RWPE2 (cell line): ENCODE results near the gene TMEM252.

Experiments
- ATAC-seq: fragments of 200-7000 bp; cut with Tn5 transposase; 3 replicates; pipeline ENCODE4 v1.9.1; 2021; ENCODE audit warnings: low read depth
- DNase-seq: peaks from one replicate; pipeline ENCODE4 v3.0.0-alpha.2; 2020; ENCODE audit warnings: low spot score
- H3K27ac ChIP-seq: fragments of 450-650 bp; 2 replicates; pipeline ENCODE4 v1.5.1; 2017; ENCODE audit warnings: mild to moderate bottlenecking; ENCODE audit not compliant: poor library complexity, severe bottlenecking
- H3K27me3 ChIP-seq: fragments of 250-450 bp; sonication (Bioruptor Pico); 2 replicates; pipeline ENCODE4 v1.5.1; 2021; ENCODE audit warnings: mild to moderate bottlenecking, moderate library complexity; ENCODE audit not compliant: insufficient read depth, poor library complexity, severe bottlenecking
- H3K36me3 ChIP-seq: fragments of 250-450 bp; sonication (Bioruptor Pico); 2 replicates; pipeline ENCODE4 v1.5.1; 2020; ENCODE audit warnings: low read depth, mild to moderate bottlenecking, moderate library complexity
- H3K4me1 ChIP-seq: fragments of 250-450 bp; sonication (Bioruptor Pico); 2 replicates; pipeline ENCODE4 v1.5.1; 2021; ENCODE audit warnings: mild to moderate bottlenecking, moderate library complexity; ENCODE audit not compliant: insufficient read depth, poor library complexity, severe bottlenecking
- H3K4me3 ChIP-seq: fragments of 250-450 bp; sonication (Bioruptor Pico); 2 replicates; pipeline ENCODE4 v1.5.1; 2021; ENCODE audit warnings: mild to moderate bottlenecking, moderate library complexity; ENCODE audit not compliant: severe bottlenecking
- H3K9me3 ChIP-seq: fragments of 250-450 bp; sonication (Bioruptor Pico); 2 replicates; pipeline ENCODE4 v1.5.1; 2021; ENCODE audit warnings: mild to moderate bottlenecking, moderate library complexity; ENCODE audit not compliant: severe bottlenecking
- CTCF ChIP-seq: fragments of 450-650 bp; IDR thresholded peaks from one replicate; pipeline ENCODE4 v1.5.1; 2017; ENCODE audit warnings: mild to moderate bottlenecking, moderate library complexity; ENCODE audit not compliant: poor library complexity, severe bottlenecking

TMEM252 gene

GRCh38 chr9:68541568-68541967 is 885 bp upstream of the TMEM252 start:
- Histone ChIP-seq H3K27ac (no peak overlapping the region), H3K36me3 (no peaks in the 10 kb centered on the region), H3K4me1 (no peaks in the 10 kb centered on the region), H3K27me3 (no peaks in the 10 kb centered on the region), H3K9me3 (no peaks in the 10 kb centered on the region), H3K4me3 (no peak overlapping the region)
- DNase-seq (no peak), ATAC-seq (no peak)
- TF ChIP-seq CTCF = no peak

GRCh38 chr9:68538200-68538599 is 2.5 kb downstream of the TMEM252 start:
- Histone ChIP-seq H3K36me3 (no peaks in the 10 kb centered on the region), H3K9me3 (no peaks in the 10 kb centered on the region), H3K4me3 (no peak overlapping the region), H3K27ac (no peak overlapping the region), H3K4me1 (no peaks in the 10 kb centered on the region), H3K27me3 (no peaks in the 10 kb centered on the region)
- ATAC-seq (no peak), DNase-seq (no peak)
- TF ChIP-seq CTCF = no peak

GRCh38 chr9:68537616-68537880 is 3.1 kb downstream of the TMEM252 start:
- ATAC-seq (no peak), DNase-seq (no peak)
- no peaks in the 10 kb centered on the region for H3K4me1 ChIP-seq
- H3K4me3 ChIP-seq = no peak overlapping the region
- H3K36me3 ChIP-seq = no peaks in the 10 kb centered on the region
- H3K9me3 ChIP-seq = no peaks in the 10 kb centered on the region
- no peaks in the 10 kb centered on the region for H3K27me3 ChIP-seq
- H3K27ac ChIP-seq = no peak overlapping the region
- TF ChIP-seq CTCF = no peak

GRCh38 chr9:68536876-68537615 is 3.6 kb downstream of the TMEM252 start:
- TF ChIP-seq CTCF = no peak
- no peaks in the 10 kb centered on the region for H3K36me3 ChIP-seq

GRCh38 chr9:68533678-68534077 is 7.0 kb downstream of the TMEM252 start:
- Histone ChIP-seq H3K27me3 (no peaks in the 10 kb centered on the region), H3K9me3 (no peaks in the 10 kb centered on the region), H3K36me3 (no peaks in the 10 kb centered on the region), H3K4me1 (no peaks in the 10 kb centered on the region), H3K4me3 (no peak overlapping the region), H3K27ac (no peak overlapping the region)
- ATAC-seq (no peak), DNase-seq (no peak)
- TF ChIP-seq CTCF = no peak

More at GRCh38 chr9:68536876-68537615, 3.6 kb downstream of the TMEM252 start:
- Histone ChIP-seq H3K4me3 (no peak overlapping the region), H3K9me3 (no peaks in the 10 kb centered on the region), H3K27ac (no peak overlapping the region), H3K27me3 (no peaks in the 10 kb centered on the region), H3K4me1 (no peaks in the 10 kb centered on the region)
- ATAC-seq = no peak
- DNase-seq = no peak
